Lower leg skin (tissue), 3 donors: ENCODE results near the gene MAMDC2.

Source experiments
- CTCF ChIP-seq, 3 donors: fragments of 450-650 bp; IDR thresholded peaks; one replicate each; pipeline ENCODE4 v1.5.1; 2016; ENCODE audit warnings: antibody characterized with exemption in 3 of 3, mild to moderate bottlenecking in 3 of 3, moderate library complexity in 2 of 3
- POLR2A ChIP-seq, 2 donors: fragments of 450-650 bp; IDR thresholded peaks; one replicate each; pipeline ENCODE4 v1.6.1; 2016 to 2017; ENCODE audit warnings: antibody characterized with exemption in 2 of 2, mild to moderate bottlenecking in 1 of 2, moderate library complexity in 1 of 2

GRCh38 chr9:70135176-70135575 is 91.5 kb downstream of the MAMDC2 start:
- TF ChIP-seq CTCF (IDR thresholded peaks at IDR 0.05) = no peak
- no peak for TF ChIP-seq POLR2A (IDR thresholded peaks at IDR 0.05)
